Measurements from ENCODE around the gene RBPJL. TPM values are rescaled to one million over a fixed set of nuclear protein-coding genes. Genes with fewer than 3 reads are reported as not detected.
A peak's percentile ranks its signal among the peaks of the same experiment; 100 is the strongest.

RBPJL gene
- polyA plus RNA-seq, 2 of the 4 experiments (the other 2 are of a cell fraction), result not detected

DNA sequence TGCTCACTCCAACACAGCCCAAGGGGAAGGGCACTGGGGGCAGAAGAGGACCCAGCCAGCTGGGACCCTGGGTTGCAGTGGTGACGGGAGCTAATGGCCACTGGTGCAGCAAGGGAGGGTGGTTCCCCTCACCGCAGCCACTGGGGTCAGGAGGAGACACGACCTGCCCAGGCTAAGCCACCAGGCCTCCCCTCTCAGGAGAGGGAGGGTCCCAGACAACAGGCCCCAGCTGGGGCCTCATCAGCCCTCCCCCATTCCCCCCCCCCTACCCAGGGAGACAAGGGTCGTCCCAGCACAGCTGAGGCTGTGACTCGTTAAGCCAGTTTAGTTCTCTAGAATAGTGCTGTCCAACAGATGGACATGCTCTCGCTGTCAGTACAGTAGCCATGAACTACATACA lies 18.7 kb downstream of the RBPJL start:
- WGBS (ENCODE audit: missing lambda C conversion rate), result 90% methylated on average over 5 of the region's 6 CpGs
- DNase-seq (ENCODE audit: low read depth in 1 of 2, low spot score in 1 of 2) (no peak), ATAC-seq (no peak), FAIRE-seq (no peak)
- Histone ChIP-seq H3K4me2 (no peak overlapping the region), H3K27ac (no peak overlapping the region), H3K9me3 (no peaks in the 10 kb centered on the region), H3K4me1 (peaks cover 4% of the 10 kb centered on the region; the same call in 1 of the 3 replicates), H3K4me3 (no peak overlapping the region)
- ChIA-PET CTCF (interaction anchor here (0.6 to 3.2 kb wide), 9 partner anchors 11 to 446 kb away, joined by 3 to 21 read pairs (median 8); partner anchors contain the start of gene SDC4), POLR2A (no interaction called here)
- no peak for TF ChIP-seq MAZ (IDR thresholded peaks at IDR 0.05; ENCODE audit: borderline replicate concordance, low read depth, low read length)
- no peak for TF ChIP-seq ZFP36 (IDR thresholded peaks at IDR 0.05; ENCODE audit: borderline replicate concordance, partially characterized antibody)
- no peak for TF ChIP-seq SMC3 (IDR thresholded peaks at IDR 0.05)
- TF ChIP-seq POLR2A (IDR thresholded peaks at IDR 0.05; ENCODE audit: low read length), result no peak
- TF ChIP-seq NFE2L2 (conservative IDR thresholded peaks at IDR 0.05; ENCODE audit: low read length), result no peak
- no peak for TF ChIP-seq FOXS1 (CRISPR knock-in tag; IDR thresholded peaks at IDR 0.05)
- TF ChIP-seq JUN (IDR thresholded peaks at IDR 0.05), result no peak

DNA sequence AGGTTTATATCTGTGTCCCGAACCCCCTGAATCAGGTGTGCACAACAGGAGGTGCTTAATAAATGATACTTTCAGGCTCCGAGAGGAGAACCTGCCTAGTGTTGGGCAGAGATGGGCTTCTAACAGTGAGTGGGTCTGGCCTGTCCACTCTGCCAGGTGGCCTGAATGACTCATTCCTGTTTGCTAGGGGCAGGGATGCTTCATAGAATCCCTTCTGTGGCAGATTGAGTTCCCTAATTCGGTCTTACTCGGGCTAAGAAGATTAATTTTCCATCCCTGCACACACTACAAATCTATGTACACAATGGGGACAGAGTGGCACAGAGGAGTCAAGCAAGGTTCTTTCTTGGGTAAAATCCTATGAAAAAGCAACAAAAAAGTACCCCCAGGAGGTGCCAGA lies 21.8 kb downstream of the RBPJL start:
- ChIA-PET POLR2A (no interaction called here), CTCF (interaction anchor here (1.0 to 1.9 kb wide), 5 partner anchors 9 to 109 kb away, joined by 3 to 8 read pairs (median 4); no protein-coding TSS in a partner anchor)
- no peak for ATAC-seq
- 0 out of 3 replicates have a peak, but pooled peaks cover 4% of the 10 kb centered on the region for H3K4me1 ChIP-seq
- no peak overlapping the region for H3K4me2 ChIP-seq
- no peak overlapping the region for H3K27ac ChIP-seq
- no peak for FAIRE-seq
- no peak for TF ChIP-seq RNF2 (IDR thresholded peaks at IDR 0.05; ENCODE audit: borderline replicate concordance, low read depth)
- no peak for TF ChIP-seq PHF8 (IDR thresholded peaks at IDR 0.05; ENCODE audit: borderline replicate concordance, low read depth)
- TF ChIP-seq KDM5A (IDR thresholded peaks at IDR 0.05), result no peak
- TF ChIP-seq CHD4 (IDR thresholded peaks at IDR 0.05; ENCODE audit: borderline replicate concordance), result no peak
- no peak for TF ChIP-seq GATA3 (IDR thresholded peaks at IDR 0.05; ENCODE audit: borderline replicate concordance)
- TF ChIP-seq, protein P1, sequence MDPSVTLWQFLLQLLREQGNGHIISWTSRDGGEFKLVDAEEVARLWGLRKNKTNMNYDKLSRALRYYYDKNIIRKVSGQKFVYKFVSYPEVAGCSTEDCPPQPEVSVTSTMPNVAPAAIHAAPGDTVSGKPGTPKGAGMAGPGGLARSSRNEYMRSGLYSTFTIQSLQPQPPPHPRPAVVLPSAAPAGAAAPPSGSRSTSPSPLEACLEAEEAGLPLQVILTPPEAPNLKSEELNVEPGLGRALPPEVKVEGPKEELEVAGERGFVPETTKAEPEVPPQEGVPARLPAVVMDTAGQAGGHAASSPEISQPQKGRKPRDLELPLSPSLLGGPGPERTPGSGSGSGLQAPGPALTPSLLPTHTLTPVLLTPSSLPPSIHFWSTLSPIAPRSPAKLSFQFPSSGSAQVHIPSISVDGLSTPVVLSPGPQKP (IDR thresholded peaks at IDR 0.05; ENCODE audit: low read depth, low read length), result no peak
- no peak for TF ChIP-seq CBX8 (IDR thresholded peaks at IDR 0.05)
- TF ChIP-seq ZFP36 (IDR thresholded peaks at IDR 0.05; ENCODE audit: borderline replicate concordance, partially characterized antibody), result no peak
- no peak for TF ChIP-seq MAFK (IDR thresholded peaks at IDR 0.05; ENCODE audit: partially characterized antibody)
- no peak for TF ChIP-seq RCOR1 (IDR thresholded peaks at IDR 0.05; ENCODE audit: low read depth, low read length)
- no peak for TF ChIP-seq TFCP2L1 (CRISPR knock-in tag; IDR thresholded peaks at IDR 0.05)
- no peak for TF ChIP-seq NPAS2 (CRISPR knock-in tag; IDR thresholded peaks at IDR 0.05; ENCODE audit: borderline replicate concordance)
- no peak for TF ChIP-seq EP300 (IDR thresholded peaks at IDR 0.05)
- no peak for TF ChIP-seq RFX5 (IDR thresholded peaks at IDR 0.05)
- TF ChIP-seq, protein P2, sequence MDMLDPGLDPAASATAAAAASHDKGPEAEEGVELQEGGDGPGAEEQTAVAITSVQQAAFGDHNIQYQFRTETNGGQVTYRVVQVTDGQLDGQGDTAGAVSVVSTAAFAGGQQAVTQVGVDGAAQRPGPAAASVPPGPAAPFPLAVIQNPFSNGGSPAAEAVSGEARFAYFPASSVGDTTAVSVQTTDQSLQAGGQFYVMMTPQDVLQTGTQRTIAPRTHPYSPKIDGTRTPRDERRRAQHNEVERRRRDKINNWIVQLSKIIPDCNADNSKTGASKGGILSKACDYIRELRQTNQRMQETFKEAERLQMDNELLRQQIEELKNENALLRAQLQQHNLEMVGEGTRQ (IDR thresholded peaks at IDR 0.05), result no peak
- no peak for TF ChIP-seq ZNF302 (CRISPR knock-in tag; IDR thresholded peaks at IDR 0.05)
- TF ChIP-seq JUNB (IDR thresholded peaks at IDR 0.05), result no peak
- no peak for DNase-seq (ENCODE audit: low read depth in 1 of 2, low spot score in 1 of 2)
- 96% methylated on average over 4 of the region's 4 CpGs for WGBS (ENCODE audit: missing lambda C conversion rate)
- no peaks in the 10 kb centered on the region for H3K9me3 ChIP-seq
- no peak overlapping the region for H3K4me3 ChIP-seq

DNA sequence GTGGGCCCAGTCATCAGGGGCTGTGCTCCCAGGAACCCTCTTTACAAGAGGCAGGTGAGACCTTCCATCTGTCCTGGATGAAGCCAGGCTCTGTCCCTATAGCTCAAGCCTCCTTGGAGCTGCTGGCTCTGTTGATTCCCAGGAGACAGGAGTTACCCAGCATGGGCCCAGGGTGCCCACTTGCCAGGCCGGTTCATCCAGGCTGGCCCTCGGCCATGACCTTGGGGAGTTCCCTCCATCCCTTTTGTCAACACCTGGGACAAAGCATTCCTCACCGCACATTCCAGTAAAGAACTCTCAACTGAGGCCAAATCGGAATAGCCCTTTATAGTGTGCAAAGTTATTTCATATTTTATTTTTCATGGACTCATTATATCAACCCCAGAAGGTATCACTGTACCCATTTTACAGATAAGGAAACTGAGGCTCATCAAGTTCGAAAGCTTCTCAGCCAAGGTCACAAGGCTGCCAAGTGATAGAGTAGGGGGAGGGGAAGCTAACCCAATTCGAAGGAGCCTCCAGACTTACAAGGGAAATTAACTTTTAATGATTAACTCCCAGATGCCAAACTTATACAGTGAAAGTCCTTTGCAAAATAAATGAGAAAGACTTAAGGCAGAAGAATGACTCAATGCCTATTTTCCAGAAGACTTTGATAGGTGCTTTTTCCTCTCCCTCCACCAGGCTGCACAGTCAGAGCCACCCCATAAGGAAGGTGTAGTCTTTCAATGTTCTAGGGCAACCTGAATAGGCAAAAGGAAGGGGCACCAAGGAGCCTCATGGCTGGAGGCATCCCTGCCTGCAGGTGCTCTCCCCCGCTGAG lies 23.1 kb downstream of the RBPJL start:
- no peak overlapping the region for H3K27ac ChIP-seq
- CTCF ChIA-PET, result interaction anchor here (0.5 to 1.9 kb wide), 9 partner anchors 8 to 535 kb away, joined by 3 to 8 read pairs (median 4); partner anchors contain the start of gene SYS1
- no peaks in the 10 kb centered on the region for H3K9me3 ChIP-seq
- ATAC-seq, result peak; percentile 36 to 44; a peak in 2 of 6 replicates
- no peak for FAIRE-seq
- no peak overlapping the region for H3K4me2 ChIP-seq
- no peak overlapping the region for H3K4me3 ChIP-seq
- WGBS (ENCODE audit: missing lambda C conversion rate), result 67% methylated on average over 7 of the region's 7 CpGs
- POLR2A ChIA-PET, result no interaction called here
- TF ChIP-seq, protein P3, sequence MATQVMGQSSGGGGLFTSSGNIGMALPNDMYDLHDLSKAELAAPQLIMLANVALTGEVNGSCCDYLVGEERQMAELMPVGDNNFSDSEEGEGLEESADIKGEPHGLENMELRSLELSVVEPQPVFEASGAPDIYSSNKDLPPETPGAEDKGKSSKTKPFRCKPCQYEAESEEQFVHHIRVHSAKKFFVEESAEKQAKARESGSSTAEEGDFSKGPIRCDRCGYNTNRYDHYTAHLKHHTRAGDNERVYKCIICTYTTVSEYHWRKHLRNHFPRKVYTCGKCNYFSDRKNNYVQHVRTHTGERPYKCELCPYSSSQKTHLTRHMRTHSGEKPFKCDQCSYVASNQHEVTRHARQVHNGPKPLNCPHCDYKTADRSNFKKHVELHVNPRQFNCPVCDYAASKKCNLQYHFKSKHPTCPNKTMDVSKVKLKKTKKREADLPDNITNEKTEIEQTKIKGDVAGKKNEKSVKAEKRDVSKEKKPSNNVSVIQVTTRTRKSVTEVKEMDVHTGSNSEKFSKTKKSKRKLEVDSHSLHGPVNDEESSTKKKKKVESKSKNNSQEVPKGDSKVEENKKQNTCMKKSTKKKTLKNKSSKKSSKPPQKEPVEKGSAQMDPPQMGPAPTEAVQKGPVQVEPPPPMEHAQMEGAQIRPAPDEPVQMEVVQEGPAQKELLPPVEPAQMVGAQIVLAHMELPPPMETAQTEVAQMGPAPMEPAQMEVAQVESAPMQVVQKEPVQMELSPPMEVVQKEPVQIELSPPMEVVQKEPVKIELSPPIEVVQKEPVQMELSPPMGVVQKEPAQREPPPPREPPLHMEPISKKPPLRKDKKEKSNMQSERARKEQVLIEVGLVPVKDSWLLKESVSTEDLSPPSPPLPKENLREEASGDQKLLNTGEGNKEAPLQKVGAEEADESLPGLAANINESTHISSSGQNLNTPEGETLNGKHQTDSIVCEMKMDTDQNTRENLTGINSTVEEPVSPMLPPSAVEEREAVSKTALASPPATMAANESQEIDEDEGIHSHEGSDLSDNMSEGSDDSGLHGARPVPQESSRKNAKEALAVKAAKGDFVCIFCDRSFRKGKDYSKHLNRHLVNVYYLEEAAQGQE (IDR thresholded peaks at IDR 0.05), result no peak
- TF ChIP-seq FOSB (CRISPR knock-in tag; IDR thresholded peaks at IDR 0.05) (no peak), HEYL (CRISPR knock-in tag; IDR thresholded peaks at IDR 0.05) (no peak), MAFK (IDR thresholded peaks at IDR 0.05; ENCODE audit: partially characterized antibody) (no peak)
- no peak for DNase-seq (ENCODE audit: low read depth in 1 of 2, low spot score in 1 of 2)
- H3K4me1 ChIP-seq, result 0 out of 3 replicates have a peak, but pooled peaks cover 4% of the 10 kb centered on the region
